K562 (cell line): ENCODE results near the gene FBXW10. TPM values are rescaled to one million over a fixed set of nuclear protein-coding genes. Genes with fewer than 3 reads are reported as not detected.
A peak's percentile ranks its signal among the peaks of the same experiment; 100 is the strongest.
"Not testable (repeated sequence)": the region's sequence is repeated elsewhere in the genome, so short reads cannot be mapped to it uniquely, and the experiment has no call there.

Source experiments
- ATAC-seq: fragments of 200-7000 bp; cut with Tn5 transposase; 3 replicates; pipeline ENCODE4 v1.9.1; 2020; ENCODE audit warnings: moderate library complexity
- BruUV-seq: library from RNA; stranded (reverse); fragments of 400-500 nt; replicated peaks from 2 replicates; lab custom pipeline; 2021; lab: Mats Ljungman, UMichigan
- CTCF ChIA-PET: fragments of 300-600 bp; formaldehyde crosslinking; extraction: SDS; loops from one replicate; lab custom pipeline; 2021; ENCODE audit warnings: low intra/inter-chr PET ratio; lab: Yijun Ruan, JAX
- POLR2A ChIA-PET: fragments of 300-600, 350-650 bp; sonication (Branson Sonifier 250); formaldehyde crosslinking; extraction: SDS; loops from one replicate; lab custom pipeline; 2021; ENCODE audit warnings: antibody characterized with exemption, inconsistent platforms; lab: Yijun Ruan, JAX
- DNase-seq, 4 experiments: peaks; one replicate each; pipeline versions ENCODE4 v3.0.0 to v3.0.0-alpha.2; 2011 to 2018; ENCODE audit warnings: low spot score in 3 of 4, mixed read lengths in 3 of 4; ENCODE audit errors: extremely low read depth in 1 of 4
- FAIRE-seq: peaks from 2 replicates; lab custom pipeline; 2011; peaks lifted over from hg19 to GRCh38; lab: Jason Lieb, UNC
- H2AFZ ChIP-seq: 2 replicates; pipeline ENCODE4 v1.6.0; 2011; ENCODE audit warnings: low read depth, low read length, control low read depth, inconsistent platforms
- H3K27ac ChIP-seq: fragments of 200-600 bp; 3 replicates; pipeline ENCODE4 v1.8.0; 2011; ENCODE audit warnings: low read depth, mild to moderate bottlenecking, control low read depth, inconsistent platforms, low read length, moderate library complexity, mixed read lengths; ENCODE audit errors: extremely low read depth
- H3K27me3 ChIP-seq, 2 experiments: fragments of 300-600 bp in 1 of 2; 2 replicates in 1 of 2; 3 replicates in 1 of 2; pipeline versions ENCODE4 v1.6.0 to v1.8.0; 2011; ENCODE audit warnings: inconsistent platforms in 2 of 2, low read length in 2 of 2, mild to moderate bottlenecking in 1 of 2, mixed read lengths in 1 of 2, moderate library complexity in 1 of 2; ENCODE audit not compliant: control insufficient read depth in 2 of 2, insufficient read depth in 2 of 2
- H3K36me3 ChIP-seq: fragments of 300-600 bp; 3 replicates; pipeline ENCODE4 v1.8.0; 2011; ENCODE audit warnings: mild to moderate bottlenecking, low read length, inconsistent platforms; ENCODE audit not compliant: control insufficient read depth, insufficient read depth
- H3K4me1 ChIP-seq, 2 experiments: fragments of 200-600 bp in 1 of 2; replicated peaks in 1 of 2; 2 replicates in 1 of 2; 3 replicates in 1 of 2; pipeline versions ENCODE4 v1.5.1 to v1.8.0; 2011; ENCODE audit warnings: inconsistent platforms in 2 of 2, low read length in 2 of 2, mild to moderate bottlenecking in 1 of 2, mixed read lengths in 1 of 2, moderate library complexity in 1 of 2; ENCODE audit not compliant: control insufficient read depth in 2 of 2, insufficient read depth in 2 of 2
- H3K4me2 ChIP-seq: 2 replicates; pipeline ENCODE4 v1.6.1; 2011; ENCODE audit warnings: low read length, control low read depth, inconsistent platforms, mixed read lengths; ENCODE audit not compliant: insufficient read depth
- H3K4me3 ChIP-seq: fragments of 200-600 bp; sonication (generic), shearing (Covaris generic); 2 replicates; pipeline ENCODE4 v1.5.1; 2016; ENCODE audit warnings: control low read depth, inconsistent platforms
- H3K79me2 ChIP-seq: fragments of 200-600 bp; 3 replicates; pipeline ENCODE4 v1.8.0; 2011; ENCODE audit warnings: low read length, inconsistent platforms; ENCODE audit not compliant: control insufficient read depth, insufficient read depth
- H3K9ac ChIP-seq, 2 experiments: 2 replicates each; pipeline versions ENCODE4 v1.6.0 to v1.6.1; 2011; ENCODE audit warnings: low read depth in 2 of 2, low read length in 2 of 2, control low read depth in 1 of 2, inconsistent platforms in 1 of 2, mild to moderate bottlenecking in 1 of 2, mixed read lengths in 1 of 2; ENCODE audit not compliant: insufficient read depth in 1 of 2
- H3K9me1 ChIP-seq: one replicate; pipeline ENCODE4 v1.6.0; 2011; ENCODE audit warnings: inconsistent platforms, mild to moderate bottlenecking, low read length, moderate library complexity; ENCODE audit not compliant: control insufficient read depth, insufficient read depth
- H3K9me3 ChIP-seq: replicated peaks from 2 replicates; pipeline ENCODE4 v1.5.1; 2011; ENCODE audit warnings: low read depth, low read length, inconsistent platforms; ENCODE audit not compliant: control insufficient read depth, insufficient read depth
- H4K20me1 ChIP-seq: replicated peaks from 2 replicates; pipeline ENCODE4 v1.6.1; 2011; ENCODE audit warnings: low read length, inconsistent platforms, mixed read lengths; ENCODE audit not compliant: control insufficient read depth, insufficient read depth
- WGBS: fragments of 100-300 bp; shearing (Covaris generic); methylation state at CpG from one replicate; pipeline ENCODE4 v1.1.6; 2016; ENCODE audit warnings: low coverage, mixed read lengths; ENCODE audit not compliant: insufficient coverage; ENCODE audit errors: missing lambda C conversion rate; 5-methylcytosine and 5-hydroxymethylcytosine counted together
- in situ Hi-C: fragments of 300-500 bp; cut with MboI; formaldehyde crosslinking; loops from 4 replicates; pipeline ENCODE4 v1.15.0; 2018; ENCODE audit warnings: inconsistent platforms, mixed read lengths
- intact Hi-C: fragments of 100-400 bp; cut with micrococcal nuclease; formaldehyde crosslinking; loops from 2 replicates; pipeline ENCODE4 v1.14.2; 2022
- polyA plus RNA-seq, 8 experiments: library from polyadenylated mRNA; depleted of rRNA in 4 of 8; stranded (reverse) in 5 of 8; unstranded in 3 of 8; fragments of >200 nt; fragmentation: Nextera tagmentation in 2 of 8; fragmentation: Illumina TruSeq in 1 of 8; extraction: Ambion mirVana in 2 of 8; extraction: Trizol in 1 of 8; gene quantifications; 2 replicates each; pipeline versions ENCODE4 v1.2.1 to v1.2.3, GENCODE V29; 2011 to 2014; ENCODE audit warnings: inconsistent platforms in 1 of 8, missing spikeins in 1 of 8
- total RNA-seq, 7 experiments: library from RNA; depleted of rRNA in 6 of 7; stranded (reverse); fragments of >200 nt in 6 of 7; fragmentation: Illumina TruSeq in 2 of 7; extraction: Trizol in 2 of 7; gene quantifications; 2 replicates each; pipeline versions ENCODE4 v1.2.1 to v1.2.3, GENCODE V29; 2011 to 2021; ENCODE audit warnings: low replicate concordance in 1 of 7

The FBXW10 gene
- total and polyA plus RNA-seq, 9 of the 15 experiments (the other 6 are each of a cell fraction or from before 2014, with no cell fraction given), result not detected

DNA sequence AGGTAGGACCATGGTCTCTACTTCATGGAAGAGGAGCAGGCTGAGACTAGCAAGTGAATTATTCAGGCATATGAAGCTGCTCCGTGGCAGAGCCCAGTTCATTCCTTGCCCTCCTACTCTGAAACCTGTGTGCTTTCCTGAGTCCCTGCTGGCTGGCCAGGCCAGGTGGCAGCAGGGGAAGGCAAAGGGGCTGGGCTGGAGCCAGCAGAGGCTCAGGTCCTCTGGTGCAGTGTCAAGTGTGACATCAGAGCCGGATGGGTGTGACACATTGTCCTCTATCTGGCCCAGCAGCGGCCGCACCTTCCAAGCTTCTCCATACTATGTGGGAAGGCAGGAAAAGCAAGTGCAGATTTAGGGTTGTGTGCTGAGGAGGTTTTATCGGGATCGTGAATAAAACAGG, 2.6 kb upstream of the FBXW10 start:
- FAIRE-seq, in situ Hi-C loops, H3K4me1 ChIP-seq, intact Hi-C loops, POLR2A ChIA-PET, H2AFZ ChIP-seq, H3K4me2 ChIP-seq, H3K27ac ChIP-seq, H3K27me3 ChIP-seq, DNase-seq, H3K36me3 ChIP-seq, H3K9me1 ChIP-seq, H3K79me2 ChIP-seq, H4K20me1 ChIP-seq, CTCF ChIA-PET, BruUV-seq, H3K4me3 ChIP-seq, H3K9me3 ChIP-seq, H3K9ac ChIP-seq: not testable (repeated sequence)
- peak; percentile 68 for ATAC-seq
- 0% methylated on average over 2 of the region's 6 CpGs for WGBS

DNA sequence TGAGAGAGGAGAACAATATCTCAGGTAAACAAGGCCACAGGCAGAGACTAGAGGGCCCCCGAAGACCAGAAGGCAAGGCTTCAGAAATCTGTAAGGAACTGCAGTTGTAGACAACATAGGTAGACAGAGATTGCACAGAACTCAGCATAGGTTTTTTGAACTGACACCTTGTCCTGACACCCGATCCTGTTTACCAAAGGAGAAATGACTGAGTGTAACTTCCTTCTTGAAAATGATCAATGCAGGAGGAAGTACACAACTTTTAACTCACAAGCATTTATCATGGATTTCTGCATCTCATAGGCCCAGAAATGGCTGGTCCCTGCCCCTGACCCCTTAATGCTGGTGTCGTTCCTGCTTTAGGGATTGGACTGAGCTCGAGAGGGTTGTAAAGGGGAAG, 872 bp downstream of the FBXW10 start:
- ATAC-seq, H3K4me1 ChIP-seq, in situ Hi-C loops, H3K79me2 ChIP-seq, H3K9me3 ChIP-seq, H4K20me1 ChIP-seq, H3K27ac ChIP-seq, H3K4me2 ChIP-seq, DNase-seq, H3K9me1 ChIP-seq, POLR2A ChIA-PET, H3K27me3 ChIP-seq, H3K4me3 ChIP-seq, H3K36me3 ChIP-seq, FAIRE-seq, CTCF ChIA-PET, BruUV-seq, intact Hi-C loops, H2AFZ ChIP-seq, H3K9ac ChIP-seq: not testable (repeated sequence)
- WGBS, result 14% methylated on average over 1 of the region's 4 CpGs

DNA sequence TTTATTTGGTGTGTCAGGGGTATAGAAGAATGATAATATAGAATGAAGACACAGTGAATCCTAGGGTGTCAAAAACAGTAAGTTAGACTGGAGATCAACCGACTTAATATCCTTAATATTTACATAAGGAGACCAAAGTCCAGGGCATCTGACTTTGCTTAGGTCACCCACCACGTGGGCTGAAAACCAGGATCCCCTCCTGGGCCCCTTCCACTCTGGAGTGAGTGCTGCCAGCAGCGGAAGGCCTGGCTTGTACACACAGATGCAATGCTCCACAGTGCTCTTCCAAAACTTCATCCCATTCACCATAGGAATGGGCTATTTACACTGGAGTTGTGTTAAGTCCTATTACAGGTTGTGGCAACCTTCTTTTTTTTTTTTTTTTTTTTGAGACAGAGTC, 2.7 kb downstream of the FBXW10 start:
- H3K4me2 ChIP-seq, H2AFZ ChIP-seq, H3K27me3 ChIP-seq, in situ Hi-C loops, CTCF ChIA-PET, POLR2A ChIA-PET, H3K9me3 ChIP-seq, H3K4me1 ChIP-seq, H3K9me1 ChIP-seq, DNase-seq, H3K27ac ChIP-seq, intact Hi-C loops, H3K79me2 ChIP-seq, H3K36me3 ChIP-seq, FAIRE-seq, ATAC-seq, BruUV-seq, H4K20me1 ChIP-seq, H3K9ac ChIP-seq, H3K4me3 ChIP-seq: not testable (repeated sequence)
- WGBS, result 37% methylated on average over 3 of the region's 3 CpGs

DNA sequence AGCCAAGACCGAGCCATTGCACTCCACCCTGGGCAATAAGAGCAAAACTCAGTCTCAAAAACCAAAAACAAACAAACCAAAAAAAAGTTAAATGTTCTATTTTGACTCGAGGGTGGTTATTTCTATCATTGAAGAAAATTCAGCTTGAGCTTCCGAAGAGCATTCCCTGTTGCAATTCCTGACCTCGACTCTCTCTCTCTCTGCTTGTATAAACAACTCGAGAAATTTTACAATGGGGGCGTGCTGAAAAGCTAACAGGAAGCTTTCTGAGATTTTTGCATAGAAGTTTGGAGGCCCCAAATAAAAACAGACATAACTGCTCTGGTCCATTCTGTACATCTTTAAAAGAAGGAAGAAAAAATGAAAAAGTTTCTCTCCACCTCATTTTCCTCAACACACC, 3.6 kb downstream of the FBXW10 start:
- FAIRE-seq, H3K9me1 ChIP-seq, ATAC-seq, H3K36me3 ChIP-seq, POLR2A ChIA-PET, H3K4me3 ChIP-seq, H3K9ac ChIP-seq, H3K79me2 ChIP-seq, in situ Hi-C loops, CTCF ChIA-PET, intact Hi-C loops, H3K4me2 ChIP-seq, H3K9me3 ChIP-seq, H3K4me1 ChIP-seq, DNase-seq, H3K27me3 ChIP-seq, H3K27ac ChIP-seq, H2AFZ ChIP-seq, BruUV-seq, H4K20me1 ChIP-seq: not testable (repeated sequence)
- 22% methylated on average over 4 of the region's 6 CpGs for WGBS
